ENCODE data around the gene ACVR2A.

- no peak for TF ChIP-seq SIN3A (IDR thresholded peaks at IDR 0.05; ENCODE audit: borderline replicate concordance in 2 of 2, control insufficient read depth in 1 of 2, low read depth in 2 of 2, low read length in 2 of 2)
- TF ChIP-seq PRMT5 (CRISPR knock-in tag; IDR thresholded peaks at IDR 0.05) = no peak
- TF ChIP-seq POU5F1 (IDR thresholded peaks at IDR 0.05; ENCODE audit: borderline replicate concordance, low read depth, low read length, partially characterized antibody) = no peak
- no peak for TF ChIP-seq RAD21 (CRISPR knock-in tag; conservative IDR thresholded peaks at IDR 0.05 in 1 of 2, IDR thresholded peaks at IDR 0.05 in 1 of 2)
- no peak for TF ChIP-seq ZNF79 (CRISPR knock-in tag; IDR thresholded peaks at IDR 0.05; ENCODE audit: low read depth)
- TF ChIP-seq POLR2A (conservative IDR thresholded peaks at IDR 0.05) = no peak
- no peak for TF ChIP-seq BHLHE40 (IDR thresholded peaks at IDR 0.05; ENCODE audit: low read length)
- TF ChIP-seq SREBF2 (CRISPR knock-in tag; IDR thresholded peaks at IDR 0.05) = no peak
- no peak for TF ChIP-seq ZBTB34 (CRISPR knock-in tag; IDR thresholded peaks at IDR 0.05)
- TF ChIP-seq POLR2AphosphoS5 (IDR thresholded peaks at IDR 0.05; ENCODE audit: control insufficient read depth, insufficient read depth, low read depth, low read length) = no peak
- no peak for TF ChIP-seq ZNF75A (CRISPR knock-in tag; IDR thresholded peaks at IDR 0.05)
- no peak for TF ChIP-seq ZBTB11 (CRISPR knock-in tag; IDR thresholded peaks at IDR 0.05)
Observed at GRCh38 chr2:147851244-147851930, 6.6 kb downstream of the ACVR2A start.
